ENCODE results near the gene SNX9.

Gene SNX9

DNA sequence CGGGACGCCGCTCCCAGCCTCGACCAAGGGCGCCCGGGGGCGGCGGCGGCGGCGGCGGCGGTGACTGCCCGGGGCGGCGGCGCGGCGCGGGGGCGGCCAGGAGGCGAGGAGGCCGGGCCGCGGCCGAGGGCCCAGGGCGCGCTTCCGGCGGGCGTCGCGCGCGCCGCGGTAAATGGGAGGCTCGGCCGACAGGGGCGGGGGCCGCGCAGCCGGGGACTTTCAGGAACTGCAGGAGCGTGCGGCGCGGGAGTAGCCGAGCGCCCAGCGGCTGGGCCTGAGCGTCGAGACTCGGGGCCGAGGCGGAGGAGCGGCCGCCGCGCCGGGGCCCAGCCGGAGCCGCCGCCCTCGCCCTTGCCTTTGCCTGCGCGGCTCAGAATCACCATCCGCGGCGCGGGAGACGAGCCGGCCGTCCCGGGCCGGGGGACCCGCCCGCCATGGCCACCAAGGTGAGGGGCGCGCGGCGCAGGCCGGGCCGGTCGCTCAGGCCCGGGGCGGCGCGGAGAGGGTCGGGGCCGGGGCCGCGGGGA is at the start of gene SNX9:
TSS of gene SNX9 (plus strand) at position 246 of the 527 bp plus-strand sequence. CDS start at position 435, 189 bp downstream.
- TF ChIP-seq, protein P1, sequence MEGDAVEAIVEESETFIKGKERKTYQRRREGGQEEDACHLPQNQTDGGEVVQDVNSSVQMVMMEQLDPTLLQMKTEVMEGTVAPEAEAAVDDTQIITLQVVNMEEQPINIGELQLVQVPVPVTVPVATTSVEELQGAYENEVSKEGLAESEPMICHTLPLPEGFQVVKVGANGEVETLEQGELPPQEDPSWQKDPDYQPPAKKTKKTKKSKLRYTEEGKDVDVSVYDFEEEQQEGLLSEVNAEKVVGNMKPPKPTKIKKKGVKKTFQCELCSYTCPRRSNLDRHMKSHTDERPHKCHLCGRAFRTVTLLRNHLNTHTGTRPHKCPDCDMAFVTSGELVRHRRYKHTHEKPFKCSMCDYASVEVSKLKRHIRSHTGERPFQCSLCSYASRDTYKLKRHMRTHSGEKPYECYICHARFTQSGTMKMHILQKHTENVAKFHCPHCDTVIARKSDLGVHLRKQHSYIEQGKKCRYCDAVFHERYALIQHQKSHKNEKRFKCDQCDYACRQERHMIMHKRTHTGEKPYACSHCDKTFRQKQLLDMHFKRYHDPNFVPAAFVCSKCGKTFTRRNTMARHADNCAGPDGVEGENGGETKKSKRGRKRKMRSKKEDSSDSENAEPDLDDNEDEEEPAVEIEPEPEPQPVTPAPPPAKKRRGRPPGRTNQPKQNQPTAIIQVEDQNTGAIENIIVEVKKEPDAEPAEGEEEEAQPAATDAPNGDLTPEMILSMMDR (IDR thresholded peaks at IDR 0.05; ENCODE audit: low read depth, low read length), result no peak
- peak; percentile 50 for DNase-seq (ENCODE audit: extremely low read depth, low read depth)

DNA sequence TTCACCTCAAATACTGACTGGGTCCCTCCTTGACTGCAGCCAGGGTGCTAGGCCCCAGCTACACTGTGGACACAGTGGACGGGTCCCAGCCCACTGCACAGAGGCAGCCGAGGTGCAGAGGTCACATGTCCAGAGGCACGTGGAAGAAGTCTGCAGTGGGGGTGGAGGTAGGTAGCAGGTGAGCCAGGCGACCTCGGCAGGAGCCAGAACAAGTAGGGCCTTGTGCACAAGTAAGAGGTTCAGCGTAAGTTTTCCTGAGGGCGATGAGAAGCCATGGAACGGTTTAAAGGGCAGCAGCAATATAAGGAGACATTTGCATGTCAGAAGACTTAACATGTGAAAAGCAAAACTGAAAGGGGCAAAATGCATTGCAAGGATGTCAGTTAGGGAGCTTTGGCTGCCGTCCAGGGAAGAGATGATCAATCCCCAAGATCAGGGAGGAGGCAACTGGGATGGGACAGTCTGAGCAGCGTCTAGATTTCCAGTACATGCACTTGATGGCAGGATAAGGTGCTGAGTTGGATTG is 49.7 kb upstream of the SNX9 start:
- TF ChIP-seq, protein P1 (IDR thresholded peaks at IDR 0.05; ENCODE audit: low read depth, low read length), result no peak
- no peak for DNase-seq (ENCODE audit: extremely low read depth, low read depth)

DNA sequence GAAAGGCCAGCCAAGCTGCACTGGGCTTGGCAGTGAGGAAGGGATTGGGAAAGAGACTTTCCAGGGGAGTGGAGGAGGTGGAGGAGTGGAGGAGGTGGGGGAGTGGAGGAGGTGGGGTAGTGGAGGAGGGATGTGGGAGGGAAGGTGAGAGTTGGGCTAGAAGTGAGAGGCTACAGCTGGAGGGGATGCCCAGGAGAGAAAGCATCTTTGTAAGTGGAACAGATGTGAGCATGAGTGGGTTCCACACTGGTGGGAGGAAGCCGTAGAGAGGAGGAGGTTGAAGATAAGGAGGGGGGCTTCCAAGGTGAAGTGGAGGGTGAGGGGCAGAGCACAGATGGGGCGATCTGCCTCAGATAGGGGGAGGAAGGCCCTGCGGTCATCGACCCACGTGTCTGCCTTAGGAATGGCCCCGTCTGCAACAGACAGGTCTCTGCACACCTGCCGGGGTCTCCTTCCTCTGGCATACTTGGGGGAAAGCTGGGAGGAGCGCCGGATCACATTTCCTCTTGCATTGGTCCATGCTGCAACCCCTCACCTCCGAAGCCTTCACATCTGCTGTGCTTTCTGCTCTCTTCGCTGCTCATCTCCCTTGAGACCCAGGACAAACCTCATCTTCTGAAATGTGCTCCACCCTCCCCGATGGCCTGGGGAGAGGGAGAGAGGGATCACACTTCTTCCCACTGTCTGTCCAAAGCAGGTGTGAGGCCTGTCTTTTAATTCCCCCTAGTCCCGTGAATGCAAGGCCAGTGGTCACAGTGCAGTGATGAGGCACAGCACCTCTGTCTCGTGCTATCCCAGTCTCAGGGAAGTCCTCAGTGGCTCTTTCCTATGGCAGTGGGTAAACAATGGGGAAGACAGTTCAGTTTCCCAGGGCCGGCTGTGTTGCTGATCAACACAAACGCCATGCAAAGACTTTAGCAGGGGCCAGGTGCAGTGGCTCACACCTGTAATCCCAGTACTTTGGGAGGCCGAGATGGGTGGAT is 48.6 kb upstream of the SNX9 start:
- DNase-seq (ENCODE audit: extremely low read depth, low read depth), result no peak
- TF ChIP-seq, protein P1 (IDR thresholded peaks at IDR 0.05; ENCODE audit: low read depth, low read length), result no peak

DNA sequence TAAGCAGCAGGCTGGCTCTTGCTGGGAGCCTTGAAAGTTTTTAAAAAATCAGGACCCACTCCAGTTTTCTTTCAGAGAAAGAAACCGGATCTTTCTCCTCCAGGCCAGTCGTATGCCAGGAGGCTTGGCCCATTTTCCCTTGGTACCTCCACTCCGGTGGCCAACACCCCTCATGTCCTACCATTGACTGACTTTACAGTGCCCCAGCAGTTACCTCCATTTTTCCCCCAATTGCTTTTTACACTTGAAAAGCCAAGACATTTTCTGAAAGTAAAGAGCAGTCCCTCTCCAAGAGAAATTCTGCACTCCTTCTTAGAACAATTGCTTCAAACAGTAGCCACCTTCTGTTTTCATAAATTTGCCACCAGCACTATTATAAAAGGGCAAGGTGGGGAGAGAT is 47.7 kb upstream of the SNX9 start:
- no peak for DNase-seq (ENCODE audit: extremely low read depth, low read depth)
- TF ChIP-seq, protein P1 (IDR thresholded peaks at IDR 0.05; ENCODE audit: low read depth, low read length), result no peak

DNA sequence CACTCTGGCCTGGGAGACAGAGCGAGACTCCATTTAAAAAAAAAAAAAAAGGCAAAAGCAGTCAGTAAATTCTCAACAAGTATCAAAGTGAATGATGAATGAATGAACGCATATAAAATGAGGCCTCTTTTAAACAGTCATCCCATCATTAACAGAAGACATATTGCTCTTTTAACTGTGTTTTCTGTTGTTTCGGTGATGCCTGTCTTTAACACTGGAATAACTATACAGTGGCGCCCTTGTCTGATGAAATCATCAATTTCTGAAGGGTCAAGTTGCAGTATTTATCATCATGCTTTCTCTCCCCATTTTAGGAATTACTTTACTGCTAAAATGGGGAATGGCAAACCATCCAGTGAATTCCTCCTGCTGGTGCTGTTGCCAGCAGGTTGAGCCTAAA is 45.7 kb upstream of the SNX9 start:
- DNase-seq (ENCODE audit: extremely low read depth, low read depth), result no peak
- TF ChIP-seq, protein P1 (IDR thresholded peaks at IDR 0.05; ENCODE audit: low read depth, low read length), result no peak

DNA sequence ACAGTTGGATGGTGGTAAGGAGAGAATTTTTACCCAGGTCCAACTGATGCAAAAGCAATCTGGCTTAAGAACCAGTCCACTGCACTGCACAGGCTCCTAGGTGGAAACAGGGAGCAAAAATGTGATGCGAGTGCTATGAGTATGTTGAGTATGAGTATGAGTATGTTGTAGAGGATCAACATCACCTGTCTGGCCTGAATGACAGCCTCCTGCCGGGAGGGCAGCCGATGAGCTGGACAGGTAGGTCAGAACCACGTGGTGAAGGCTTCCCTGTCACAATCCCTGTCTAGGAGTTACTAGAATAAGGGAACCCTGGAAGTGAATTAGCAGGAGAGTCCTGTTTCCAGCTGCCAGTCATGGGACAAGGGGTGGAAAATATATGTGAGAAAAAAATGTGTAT is 44.3 kb upstream of the SNX9 start:
- no peak for DNase-seq (ENCODE audit: extremely low read depth, low read depth)
- TF ChIP-seq, protein P1 (IDR thresholded peaks at IDR 0.05; ENCODE audit: low read depth, low read length), result no peak

Data from AG09319 (cell line).